GM12872 (cell line): Measurements from ENCODE around the gene PTPRN.
A peak's percentile ranks its signal among the peaks of the same experiment; 100 is the strongest.

Experiments
- TF ChIP-seq, protein P1 (sequence below): IDR thresholded peaks from 3 replicates; pipeline ENCODE4 v1.5.1; 2011; ENCODE audit warnings: low read depth, mild to moderate bottlenecking, low read length, moderate library complexity; ENCODE audit not compliant: insufficient read depth

Gene PTPRN

DNA sequence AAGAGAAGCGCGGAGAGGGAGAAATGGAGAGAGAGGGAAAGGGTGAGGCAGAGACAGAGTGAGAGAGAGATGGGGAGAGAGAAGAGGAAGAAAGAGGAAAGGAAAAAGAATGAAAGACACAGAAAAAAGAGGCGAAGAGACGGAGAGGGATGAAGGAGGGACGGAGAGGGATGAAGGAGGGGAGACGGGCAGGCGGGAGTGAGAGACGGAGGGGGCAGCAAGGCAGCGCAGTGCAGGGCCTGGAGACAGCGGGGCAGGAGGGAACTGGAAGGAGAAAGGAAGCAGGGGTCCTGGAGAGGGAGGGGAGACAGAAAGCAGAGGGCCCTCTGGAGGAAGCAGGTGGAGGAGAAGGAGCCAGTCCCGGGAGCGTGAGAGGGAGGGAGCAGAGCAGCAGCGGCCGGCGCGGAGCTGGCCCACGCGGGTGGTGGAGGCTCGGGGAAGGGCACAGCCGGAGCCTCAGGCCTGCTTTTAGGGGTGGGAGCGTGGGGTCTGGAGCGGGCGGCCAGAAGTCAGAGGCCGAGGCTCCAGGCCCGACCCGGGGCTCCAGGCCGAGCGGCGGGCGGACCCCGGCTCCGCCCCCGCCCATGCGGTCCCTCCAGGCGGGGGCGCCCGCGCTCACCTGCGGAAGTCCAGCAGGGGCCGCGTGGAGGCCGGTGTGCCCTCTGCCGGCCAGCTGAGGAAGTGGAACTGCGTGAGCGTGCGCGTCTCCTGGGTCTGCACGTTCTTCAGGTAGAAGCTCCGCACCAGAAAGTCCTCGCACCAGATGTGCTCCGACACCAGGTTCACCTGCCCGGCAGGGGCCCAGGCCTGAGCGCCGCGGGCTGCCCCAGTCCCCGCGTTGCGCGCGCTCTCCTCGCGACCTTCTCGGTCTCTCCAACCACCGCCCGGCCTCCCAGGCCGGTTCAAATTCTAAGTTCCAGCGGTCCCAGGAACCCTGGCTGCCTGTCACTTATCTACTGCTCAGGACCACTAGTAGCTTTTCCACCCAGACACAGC is 14.5 kb downstream of the PTPRN start:
- TF ChIP-seq, protein P1, sequence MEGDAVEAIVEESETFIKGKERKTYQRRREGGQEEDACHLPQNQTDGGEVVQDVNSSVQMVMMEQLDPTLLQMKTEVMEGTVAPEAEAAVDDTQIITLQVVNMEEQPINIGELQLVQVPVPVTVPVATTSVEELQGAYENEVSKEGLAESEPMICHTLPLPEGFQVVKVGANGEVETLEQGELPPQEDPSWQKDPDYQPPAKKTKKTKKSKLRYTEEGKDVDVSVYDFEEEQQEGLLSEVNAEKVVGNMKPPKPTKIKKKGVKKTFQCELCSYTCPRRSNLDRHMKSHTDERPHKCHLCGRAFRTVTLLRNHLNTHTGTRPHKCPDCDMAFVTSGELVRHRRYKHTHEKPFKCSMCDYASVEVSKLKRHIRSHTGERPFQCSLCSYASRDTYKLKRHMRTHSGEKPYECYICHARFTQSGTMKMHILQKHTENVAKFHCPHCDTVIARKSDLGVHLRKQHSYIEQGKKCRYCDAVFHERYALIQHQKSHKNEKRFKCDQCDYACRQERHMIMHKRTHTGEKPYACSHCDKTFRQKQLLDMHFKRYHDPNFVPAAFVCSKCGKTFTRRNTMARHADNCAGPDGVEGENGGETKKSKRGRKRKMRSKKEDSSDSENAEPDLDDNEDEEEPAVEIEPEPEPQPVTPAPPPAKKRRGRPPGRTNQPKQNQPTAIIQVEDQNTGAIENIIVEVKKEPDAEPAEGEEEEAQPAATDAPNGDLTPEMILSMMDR = peak; percentile 98

DNA sequence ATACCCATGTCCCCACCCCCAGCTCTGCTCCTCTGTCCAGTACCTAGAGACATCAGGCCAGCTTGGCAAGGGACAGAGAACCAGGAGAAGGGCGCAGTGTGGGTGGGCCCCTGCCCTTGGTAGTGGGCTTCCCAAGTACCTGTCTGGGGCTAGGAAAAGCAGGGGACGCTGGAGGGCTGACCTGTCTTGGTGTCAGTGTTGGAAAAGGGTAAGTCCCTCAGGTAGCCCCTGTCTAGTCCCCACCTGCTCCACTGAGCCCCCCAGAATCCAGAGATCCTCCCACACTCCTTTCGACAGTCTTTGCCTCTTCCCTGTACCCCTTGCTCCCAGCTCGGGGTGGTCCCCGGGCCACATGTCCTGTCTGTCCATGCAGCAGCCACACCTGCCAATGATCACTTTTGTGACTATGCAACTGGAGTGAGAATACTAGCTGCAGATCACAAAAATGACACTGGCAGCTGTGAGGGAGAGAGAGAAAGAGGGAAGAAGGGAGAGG is 15.4 kb downstream of the PTPRN start:
- TF ChIP-seq, protein P1 = no peak

DNA sequence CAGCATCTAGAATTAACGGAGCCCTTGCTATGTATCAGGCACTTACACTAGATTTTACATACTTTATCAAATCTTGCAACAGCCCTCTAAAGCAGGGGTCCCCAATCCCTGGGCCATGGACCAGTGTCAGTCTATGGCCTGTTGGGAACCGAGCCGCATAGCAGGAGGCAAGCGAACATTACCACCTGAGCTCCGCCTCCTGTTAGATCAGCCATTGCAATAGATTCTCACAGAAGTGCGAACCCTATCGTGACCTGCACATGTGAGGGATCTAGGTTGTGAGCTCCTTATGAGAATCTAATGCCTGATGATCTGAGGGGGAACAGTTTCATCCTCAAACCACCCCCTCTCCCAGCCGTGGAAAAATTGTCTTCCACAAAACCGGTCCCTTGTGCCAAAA is 16.6 kb downstream of the PTPRN start:
- TF ChIP-seq, protein P1 = no peak

DNA sequence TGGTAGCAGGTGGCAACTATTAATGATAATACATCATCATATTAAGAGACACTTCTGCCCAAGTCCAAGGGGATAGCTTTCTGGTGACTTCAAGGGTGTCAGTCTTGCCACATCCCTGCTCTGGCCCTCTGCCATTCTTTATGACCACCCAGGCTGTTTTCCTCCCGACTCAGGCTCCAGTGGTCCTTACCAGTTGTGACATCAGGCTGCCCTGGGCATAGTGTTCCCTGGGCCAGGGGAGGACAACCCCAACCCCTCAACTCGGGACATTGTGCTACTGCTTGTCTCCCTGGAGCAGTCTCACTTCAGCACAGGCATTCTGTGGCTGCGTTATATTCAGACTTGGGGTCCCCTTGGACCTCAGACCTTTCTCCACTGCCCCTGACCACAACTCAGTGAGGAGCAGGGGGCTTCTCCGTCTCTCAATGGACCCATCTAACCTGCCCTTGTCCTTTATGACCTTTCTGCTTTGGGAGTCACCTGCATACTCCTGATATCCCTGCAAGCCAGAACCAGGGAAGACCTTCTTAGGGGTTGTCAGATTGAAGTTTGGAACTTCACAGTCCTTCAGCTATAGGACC is 17.2 kb downstream of the PTPRN start:
- TF ChIP-seq, protein P1 = no peak

DNA sequence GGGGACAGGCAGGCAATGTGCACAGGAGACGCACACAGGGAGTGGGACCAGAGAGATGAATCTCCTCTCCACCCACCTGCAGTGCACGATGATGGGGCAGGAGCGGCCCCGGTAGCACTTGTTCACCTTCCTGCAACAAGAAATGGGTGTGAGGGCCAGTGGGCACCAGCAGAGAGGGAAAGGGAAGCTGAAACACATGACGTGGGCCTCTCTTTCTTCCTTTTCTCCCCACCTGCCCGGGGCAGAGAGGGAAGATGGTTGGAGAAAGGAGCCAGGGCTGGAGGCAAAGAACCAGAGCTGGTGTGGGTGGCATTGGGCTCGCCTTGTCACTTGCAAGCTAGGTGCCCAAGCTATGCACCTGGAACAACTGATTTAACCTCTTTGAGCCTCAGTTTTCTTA is 17.8 kb downstream of the PTPRN start:
- TF ChIP-seq, protein P1 = no peak

DNA sequence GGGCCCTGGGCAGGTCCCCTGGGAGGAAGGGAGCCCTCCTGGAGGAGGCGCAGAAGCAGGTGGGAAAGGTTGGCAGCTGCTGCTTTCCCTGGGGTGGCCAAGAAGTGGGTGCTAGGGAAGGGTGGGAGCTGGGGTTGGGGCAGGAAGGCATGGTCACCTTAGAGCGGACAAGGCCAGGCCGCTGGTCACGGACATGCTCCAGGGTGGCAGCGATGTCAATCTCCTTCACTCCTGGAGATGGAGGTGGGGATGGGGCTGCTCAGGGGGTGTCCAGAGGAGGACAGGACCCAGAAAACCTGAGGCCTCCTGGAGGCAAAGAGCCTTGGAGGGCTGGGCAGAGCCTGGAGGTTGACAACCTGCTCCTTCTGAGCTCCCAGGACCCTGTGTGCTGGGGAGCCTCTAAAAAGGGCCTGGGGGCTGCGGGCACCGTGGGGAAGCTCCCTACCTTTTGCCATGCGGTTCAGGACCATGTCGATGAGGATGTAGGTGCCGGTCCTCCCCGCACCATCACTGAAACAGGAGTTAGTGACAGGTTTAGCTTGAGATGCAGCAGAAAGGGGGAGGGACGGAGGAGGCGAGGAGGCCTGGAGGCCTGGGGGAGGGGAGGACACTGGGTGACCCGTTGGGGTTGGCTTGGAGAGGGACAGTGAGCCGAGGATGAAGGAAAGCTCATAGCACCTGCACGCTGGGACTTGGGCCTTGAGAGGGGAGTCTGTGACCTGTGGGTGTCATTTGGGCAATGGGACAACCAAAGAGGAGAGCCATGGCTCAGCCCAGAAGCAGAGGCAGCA is 18.6 kb downstream of the PTPRN start:
- TF ChIP-seq, protein P1 = no peak
